ENCODE measurements around the gene MTHFD2L. TPM values are rescaled to one million over a fixed set of nuclear protein-coding genes. Genes with fewer than 3 reads are reported as not detected.
"Not testable (repeated sequence)": the region's sequence is repeated elsewhere in the genome, so short reads cannot be mapped to it uniquely, and the experiment has no call there.

Gene MTHFD2L
- polyA plus RNA-seq, 1 donor from 2014 or later = 5.1 TPM

DNA sequence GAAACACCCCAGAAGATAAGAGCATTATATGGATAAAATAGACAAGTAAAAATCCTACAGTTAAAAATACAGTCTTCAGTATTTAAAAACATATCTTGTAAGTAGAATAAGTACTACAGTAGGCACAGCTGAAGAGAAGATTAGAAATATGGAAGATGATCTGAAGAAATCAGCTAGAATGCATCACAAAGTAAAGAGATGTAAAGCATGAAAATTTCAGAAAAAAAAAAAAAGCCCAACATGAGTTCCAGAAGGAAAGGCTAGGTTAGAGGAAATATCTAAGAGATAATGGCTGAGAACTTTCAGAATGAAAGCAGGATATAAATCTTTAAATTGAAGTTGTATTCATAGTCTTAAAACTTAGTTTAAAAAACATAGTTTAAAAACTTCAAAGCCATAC lies 171.4 kb downstream of the MTHFD2L start:
- Mint-ChIP-seq H3K4me1 (no peaks in the 10 kb centered on the region), H3K27ac (no peak overlapping the region)

DNA sequence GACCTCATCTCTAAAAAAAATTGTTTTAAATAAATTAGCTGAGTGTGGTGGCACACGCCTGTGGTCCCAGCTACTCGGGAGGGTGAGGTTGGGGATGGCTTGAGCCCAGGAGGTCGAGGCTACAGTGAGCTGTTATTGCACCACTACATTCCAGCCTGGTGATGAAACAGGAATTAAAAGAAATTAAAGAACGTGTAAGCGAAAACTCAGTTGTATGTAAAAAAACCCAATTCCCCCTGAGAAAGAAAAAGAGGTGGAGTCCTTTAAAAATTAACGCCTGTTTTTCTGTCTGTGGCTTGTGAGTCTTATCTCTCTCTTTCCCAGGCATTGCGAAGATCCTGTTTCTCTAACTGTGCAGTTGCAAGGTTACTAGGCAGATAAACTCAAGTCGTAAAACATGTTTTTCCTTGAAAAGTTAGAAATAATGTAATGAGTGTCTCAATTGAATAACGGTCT lies 172.4 kb downstream of the MTHFD2L start:
- peaks cover 11% of the 10 kb centered on the region for H3K27me3 Mint-ChIP-seq
- H3K36me3 Mint-ChIP-seq = peaks cover 2% of the 10 kb centered on the region
- no peaks in the 10 kb centered on the region for H3K4me1 Mint-ChIP-seq

More for the DNA sequence above, 171.4 kb downstream of the MTHFD2L start:
- Mint-ChIP-seq H3K4me3 (no peak overlapping the region), H3K36me3 (peaks cover under 1% of the 10 kb centered on the region), H3K9me3 (peaks cover 0 to 4% (median 0%) of the 10 kb centered on the region in 3 donors), H3K27me3 (peaks cover 11% of the 10 kb centered on the region)

DNA sequence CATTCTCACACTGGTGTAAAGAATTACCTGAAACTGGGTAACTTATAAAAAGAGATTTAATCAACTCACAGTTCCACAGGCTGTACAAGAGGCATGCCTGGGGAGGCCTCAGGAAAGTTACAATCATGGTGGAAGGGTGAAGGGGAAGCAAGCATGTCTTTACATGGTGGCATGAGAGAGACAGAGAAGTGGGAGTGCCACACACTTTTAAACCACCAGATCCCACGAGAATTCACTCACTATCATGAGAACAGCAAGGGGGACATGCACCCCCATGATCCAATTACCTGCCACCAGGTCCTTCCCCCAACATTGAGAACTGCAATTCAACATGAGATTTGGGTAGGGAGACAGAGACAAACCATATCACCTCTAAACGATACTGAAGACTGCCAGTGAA lies 173.3 kb downstream of the MTHFD2L start:
- H3K9me3 Mint-ChIP-seq = peaks cover 0 to 4% (median 0%) of the 10 kb centered on the region in 3 donors
- no peak overlapping the region for H3K4me3 Mint-ChIP-seq
- peaks cover 2% of the 10 kb centered on the region for H3K36me3 Mint-ChIP-seq
- H3K27me3 Mint-ChIP-seq = peaks cover 11% of the 10 kb centered on the region
- peaks cover 0 to 6% (median 6%) of the 10 kb centered on the region in 3 donors for H3K4me1 Mint-ChIP-seq
- no peak overlapping the region for H3K27ac Mint-ChIP-seq

More for the DNA sequence above, 172.4 kb downstream of the MTHFD2L start:
- peaks cover 0 to 4% (median 0%) of the 10 kb centered on the region in 3 donors for H3K9me3 Mint-ChIP-seq
- H3K27ac Mint-ChIP-seq = no peak overlapping the region
- no peak overlapping the region for H3K4me3 Mint-ChIP-seq

DNA sequence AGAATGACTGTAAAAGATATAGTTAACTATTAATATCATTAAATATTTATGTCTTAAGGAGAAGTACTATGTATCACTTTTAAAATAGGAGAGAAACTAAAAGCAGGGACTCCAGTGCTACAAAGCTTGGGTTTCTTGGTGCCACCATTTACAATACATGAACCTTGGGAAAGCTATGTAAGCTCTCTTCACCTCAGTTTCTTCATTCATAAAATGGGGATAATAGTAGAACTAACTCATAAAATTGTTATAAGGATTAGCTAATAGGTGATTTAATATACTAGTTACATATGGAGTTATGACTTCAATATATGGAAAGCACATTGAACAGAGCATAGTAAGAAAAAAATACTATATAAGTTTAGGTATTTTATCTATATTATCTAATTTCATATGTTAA lies 174.0 kb downstream of the MTHFD2L start:
- Mint-ChIP-seq H3K4me3 (no peak overlapping the region), H3K27me3 (peaks cover 11% of the 10 kb centered on the region), H3K27ac (no peak overlapping the region), H3K9me3 (peaks cover 0 to 4% (median 0%) of the 10 kb centered on the region in 3 donors), H3K4me1 (peaks cover 0 to 6% (median 6%) of the 10 kb centered on the region in 3 donors), H3K36me3 (peaks cover 2% of the 10 kb centered on the region)

DNA sequence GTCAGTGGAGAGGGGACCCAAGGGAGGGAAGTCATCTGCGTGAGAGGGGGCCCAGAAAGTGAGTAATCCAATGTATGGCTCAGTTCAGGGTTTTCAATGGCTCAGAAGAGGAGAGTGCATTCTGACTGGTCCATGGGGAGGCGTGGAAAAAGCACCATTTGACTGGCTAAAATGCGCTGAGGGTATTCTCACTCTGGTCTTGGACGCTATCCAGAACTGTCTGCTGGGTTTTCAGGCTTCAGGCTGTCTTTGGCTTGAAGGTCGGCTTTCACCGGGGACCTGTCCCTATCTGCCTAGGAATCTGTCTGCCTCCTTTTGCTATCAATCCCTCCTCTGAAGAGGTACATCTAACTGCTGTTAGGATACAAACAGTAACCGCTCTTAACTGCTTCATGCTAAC lies 176.7 kb downstream of the MTHFD2L start:
- Mint-ChIP-seq H3K4me1 (peaks cover 0 to 6% (median 6%) of the 10 kb centered on the region in 3 donors), H3K9me3 (no peaks in the 10 kb centered on the region), H3K36me3 (peaks cover 2% of the 10 kb centered on the region), H3K27ac (peak overlapping the region in 1 of 3 donors; percentile 68), H3K27me3 (peaks cover 3% of the 10 kb centered on the region), H3K4me3 (no peak overlapping the region)

DNA sequence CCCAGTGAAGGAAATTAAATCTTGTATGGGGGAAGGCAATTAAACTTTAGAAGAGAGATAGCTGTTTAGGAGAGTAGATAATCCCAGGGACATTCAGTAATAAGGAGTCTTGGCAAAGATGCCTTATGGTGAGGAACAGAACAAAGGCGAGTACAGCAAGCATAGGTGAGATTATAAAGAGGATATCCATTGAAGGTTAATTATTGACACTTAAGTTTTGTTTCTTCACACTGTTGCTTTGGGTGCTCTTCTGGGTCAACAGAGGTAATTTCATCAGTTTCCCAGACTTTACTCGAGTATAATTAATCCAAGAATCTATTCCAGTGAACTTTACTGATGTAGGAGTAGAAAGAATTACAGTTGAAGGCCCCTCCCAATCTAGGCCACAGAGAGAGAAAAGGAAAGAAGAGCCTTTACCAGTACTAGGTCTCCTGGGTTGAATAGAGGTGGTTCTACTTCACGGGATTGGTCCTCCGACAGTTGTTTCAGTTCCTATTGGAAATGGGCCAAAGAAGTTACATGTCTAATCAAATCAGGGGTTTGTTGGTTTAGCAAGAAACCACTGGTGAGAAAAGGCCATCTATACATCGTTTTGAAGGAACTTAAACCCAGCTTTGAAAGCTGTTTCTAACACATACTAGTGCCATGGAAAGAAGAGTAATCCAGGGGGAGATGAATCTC lies 177.6 kb downstream of the MTHFD2L start:
- no peak overlapping the region for H3K4me3 Mint-ChIP-seq
- no peak overlapping the region for H3K27ac Mint-ChIP-seq
- H3K9me3 Mint-ChIP-seq = peaks cover 3 to 5% (median 4%) of the 10 kb centered on the region in 3 donors
- H3K4me1 Mint-ChIP-seq = peaks cover 0 to 6% (median 6%) of the 10 kb centered on the region in 3 donors
- H3K36me3 Mint-ChIP-seq = peaks cover 2% of the 10 kb centered on the region
- peaks cover 1% of the 10 kb centered on the region for H3K27me3 Mint-ChIP-seq

DNA sequence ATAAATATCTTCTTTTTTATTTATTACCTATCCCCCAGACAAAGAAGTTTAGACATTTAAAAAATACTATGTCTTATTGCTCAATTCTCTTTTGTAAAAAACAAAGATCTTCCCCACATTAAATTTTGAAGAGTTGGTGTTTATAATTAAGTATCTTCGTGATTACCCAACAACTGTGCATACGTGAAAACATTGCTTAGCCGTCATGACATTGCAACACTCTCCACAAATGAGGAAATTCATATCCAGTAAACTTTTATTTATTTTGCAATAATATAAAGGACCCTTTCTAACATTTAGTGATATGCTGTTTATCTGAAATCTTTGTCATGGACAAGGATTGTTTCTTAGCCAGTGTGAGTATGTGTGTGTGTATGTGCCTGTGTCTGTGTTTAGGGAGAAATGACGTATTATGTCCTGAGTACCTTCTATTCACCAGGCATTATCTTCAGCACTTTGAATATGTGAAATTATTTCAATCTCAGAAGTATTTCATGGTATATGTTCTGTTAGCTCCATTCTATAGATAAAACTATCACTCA lies 180.9 kb downstream of the MTHFD2L start:
- peaks cover 2% of the 10 kb centered on the region for H3K36me3 Mint-ChIP-seq
- H3K4me1 Mint-ChIP-seq = peaks cover 0 to 6% (median 6%) of the 10 kb centered on the region in 3 donors
- no peak overlapping the region for H3K27ac Mint-ChIP-seq
- peaks cover 4 to 21% (median 11%) of the 10 kb centered on the region in 3 donors for H3K9me3 Mint-ChIP-seq
- peaks cover 6% of the 10 kb centered on the region for H3K27me3 Mint-ChIP-seq
- no peak overlapping the region for H3K4me3 Mint-ChIP-seq

DNA sequence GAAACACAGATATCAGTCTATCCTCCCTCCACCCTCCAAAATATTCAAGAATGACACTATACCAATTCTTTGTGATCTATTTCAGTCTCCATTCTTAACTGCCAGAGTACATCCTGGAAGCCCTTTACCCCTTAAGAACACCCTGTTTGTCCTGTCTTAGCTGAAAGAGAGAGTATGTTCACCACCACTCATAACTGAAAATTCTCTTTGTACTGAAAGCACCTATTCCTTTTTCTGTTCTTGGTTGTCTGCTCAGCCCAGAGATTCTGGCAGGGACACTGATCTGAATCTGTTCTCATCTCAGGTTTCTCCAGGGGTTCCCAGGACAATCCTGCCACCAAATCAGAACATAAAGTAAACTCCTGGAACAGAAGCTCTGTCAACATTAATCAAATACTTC lies 181.6 kb downstream of the MTHFD2L start:
- no peaks in the 10 kb centered on the region for H3K36me3 Mint-ChIP-seq
- H3K9me3 Mint-ChIP-seq = peaks cover 4 to 22% (median 13%) of the 10 kb centered on the region in 3 donors
- H3K4me1 Mint-ChIP-seq = peaks cover 0 to 6% (median 6%) of the 10 kb centered on the region in 3 donors
- H3K27me3 Mint-ChIP-seq = peaks cover 6% of the 10 kb centered on the region
- H3K27ac Mint-ChIP-seq = no peak overlapping the region
- no peak overlapping the region for H3K4me3 Mint-ChIP-seq

DNA sequence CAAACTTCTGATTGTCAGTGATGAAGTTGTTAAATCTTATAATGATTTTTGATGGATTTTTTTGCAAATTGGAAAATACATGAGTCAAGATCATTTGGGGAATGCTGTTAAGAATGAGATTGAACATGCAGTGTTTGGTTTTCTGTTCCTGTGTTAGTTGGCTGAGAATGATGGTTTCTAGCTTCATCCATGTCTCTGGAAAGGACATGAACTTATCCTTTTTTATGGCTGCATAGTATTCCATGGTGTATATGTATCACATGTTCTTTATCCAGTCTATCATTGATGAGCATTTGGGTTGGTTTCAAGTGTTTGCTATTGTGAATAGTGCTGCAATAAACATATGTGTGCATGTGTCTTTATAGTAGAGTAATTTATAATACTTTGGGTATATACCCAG lies 182.5 kb downstream of the MTHFD2L start:
- not testable (repeated sequence) for H3K27ac Mint-ChIP-seq, H3K4me1 Mint-ChIP-seq, H3K36me3 Mint-ChIP-seq, H3K27me3 Mint-ChIP-seq, H3K4me3 Mint-ChIP-seq
- H3K9me3 Mint-ChIP-seq = peaks cover 4 to 28% (median 20%) of the 10 kb centered on the region in 3 donors

DNA sequence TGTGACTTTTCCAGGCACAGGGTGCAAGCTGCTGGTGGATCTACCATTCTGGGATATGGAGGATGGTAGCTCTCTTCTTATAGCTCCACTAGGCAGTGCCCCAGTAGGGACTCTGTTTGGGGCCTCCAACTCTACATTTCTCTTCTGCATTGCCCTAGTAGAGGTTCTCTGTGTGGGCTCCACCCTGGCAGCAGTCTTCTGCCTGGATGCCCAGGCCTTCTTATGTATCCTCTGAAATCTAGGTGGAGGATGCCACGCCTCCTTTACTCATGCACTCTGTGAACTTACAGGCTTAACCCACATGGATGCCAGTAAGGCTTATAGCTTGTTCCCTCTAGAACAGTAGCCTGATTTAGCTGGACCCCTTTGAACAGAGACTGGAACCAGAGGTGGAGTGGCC lies 186.1 kb downstream of the MTHFD2L start:
- peaks cover 10% of the 10 kb centered on the region for H3K27me3 Mint-ChIP-seq
- no peaks in the 10 kb centered on the region for H3K36me3 Mint-ChIP-seq
- H3K4me3 Mint-ChIP-seq = no peak overlapping the region
- no peak overlapping the region for H3K27ac Mint-ChIP-seq
- peaks cover 4 to 29% (median 21%) of the 10 kb centered on the region in 3 donors for H3K9me3 Mint-ChIP-seq
- no peaks in the 10 kb centered on the region for H3K4me1 Mint-ChIP-seq

Other genes starting within 250 kb of the MTHFD2L start
- 16.3 TPM for gene PF4, start 176.1 kb upstream of the MTHFD2L start, polyA plus RNA-seq
- 65.7 TPM for gene PPBP, start 169.9 kb upstream of the MTHFD2L start, polyA plus RNA-seq
- 0.38 TPM for gene CXCL5, start 159.4 kb upstream of the MTHFD2L start, polyA plus RNA-seq
- not detected for gene CXCL3, start 119.4 kb upstream of the MTHFD2L start, polyA plus RNA-seq
- gene CXCL2, start 58.9 kb upstream of the MTHFD2L start, polyA plus RNA-seq = not detected
- not detected for gene EPGN, start 150.4 kb downstream of the MTHFD2L start, polyA plus RNA-seq
- not detected for gene EREG, start 207.0 kb downstream of the MTHFD2L start, polyA plus RNA-seq

Data from IgD-negative memory B cell (primary cell).